GM18951 (cell line): ENCODE results near the gene CCDC18.

Experiments
- POLR2A ChIP-seq: IDR thresholded peaks from 4 replicates; pipeline ENCODE4 v1.6.1; 2011; ENCODE audit warnings: mild to moderate bottlenecking; ENCODE audit not compliant: insufficient read length, insufficient read depth; ENCODE audit errors: extremely low read depth
- in situ Hi-C: fragments of 300-500 bp; cut with MboI; formaldehyde crosslinking; loops from one replicate; pipeline ENCODE4 v1.12.0; 2022; ENCODE audit warnings: low sequenced_read_pairs, mixed read lengths, inconsistent platforms; ENCODE audit not compliant: unreplicated experiment

The CCDC18 gene

GRCh38 chr1:93323185-93323820 is 142.8 kb downstream of the CCDC18 start:
- in situ Hi-C loops, result loop anchor here (25.0 kb wide), 1 partner anchor 289 kb away; no protein-coding TSS in a partner anchor
- TF ChIP-seq POLR2A, result no peak

DNA sequence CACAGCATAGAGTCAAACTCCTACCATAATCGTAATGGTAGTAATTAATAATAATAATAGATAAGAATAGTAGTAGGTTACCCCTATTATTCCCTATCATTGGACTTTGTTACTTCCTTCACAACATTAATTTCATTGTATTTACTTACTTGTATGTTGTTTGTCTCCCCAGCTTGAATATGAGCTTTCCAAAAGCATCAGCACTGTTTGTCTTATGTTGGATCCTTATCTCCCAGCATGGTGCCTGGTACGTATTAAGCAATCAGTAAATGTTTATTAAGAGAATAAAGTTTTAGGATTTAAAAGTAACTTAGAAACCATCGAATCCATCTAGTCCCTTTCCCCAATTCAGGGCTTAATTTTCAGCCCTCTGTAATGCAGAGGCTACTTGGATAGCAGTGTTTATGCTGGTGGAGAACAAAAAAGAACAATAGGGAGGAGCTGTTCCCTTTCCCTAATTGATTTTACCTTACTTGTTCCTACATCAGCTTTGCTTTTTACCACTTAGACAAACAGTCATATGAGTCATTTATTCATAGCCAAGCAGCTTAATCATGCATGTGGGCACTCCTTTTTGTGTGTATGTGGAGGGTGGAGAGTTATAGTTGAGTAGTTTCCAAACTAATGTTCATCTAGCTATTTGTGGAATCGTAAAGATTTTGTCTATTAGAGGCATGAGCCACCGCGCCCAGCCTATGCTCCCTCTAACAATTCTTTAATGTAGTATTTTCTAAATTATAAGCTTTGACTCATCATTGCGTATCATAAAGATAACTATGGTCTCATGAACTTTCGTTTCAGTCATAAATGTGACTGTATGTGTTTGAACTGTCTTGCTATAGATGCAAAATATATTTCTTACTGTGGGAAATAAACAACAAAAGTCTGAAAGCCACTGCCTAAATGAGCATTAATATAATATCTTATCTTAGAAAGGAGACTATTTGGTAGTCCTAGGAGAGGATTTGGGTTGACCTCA is 144.3 kb downstream of the CCDC18 start:
- in situ Hi-C loops, result loop anchor here (25.0 kb wide), 1 partner anchor 288 kb away; no protein-coding TSS in a partner anchor
- no peak for TF ChIP-seq POLR2A
